Measurements from ENCODE around the gene SFXN3. TPM values are rescaled to one million over a fixed set of nuclear protein-coding genes. Genes with fewer than 3 reads are reported as not detected.

SFXN3 gene
- total and polyA plus RNA-seq, 10 of the 15 experiments (the other 5 are each of a cell fraction or from before 2014, with no cell fraction given), result 0.05 to 11.3 (median 1.2) TPM

GRCh38 chr10:101070098-101070497, 39.1 kb downstream of the SFXN3 start:
- no peak for DNase-seq (ENCODE audit: low read depth, low spot score)
- ChIA-PET SMC1A (ENCODE audit: uncharacterized antibody, unreplicated experiment) (interaction anchor here (0.6 to 4.3 kb wide), 4 partner anchors 9 to 27 kb away, joined by 3 to 36 read pairs (median 4); partner anchors contain the start of gene KAZALD1), CTCF (interaction anchor here (1.0 to 23.4 kb wide), 4 partner anchors 20 to 72 kb away, joined by 3 to 885 read pairs (median 16); partner anchors contain the start of gene KAZALD1), RAD21 (ENCODE audit: unreplicated experiment) (interaction anchor here (1.4 to 6.1 kb wide), 4 partner anchors 11 to 28 kb away, joined by 5 to 70 read pairs (median 17); no protein-coding TSS in a partner anchor), POLR2A (no interaction called here)
- H3K4me3 ChIP-seq, result no peak overlapping the region
- no peaks in the 10 kb centered on the region for H4K20me1 ChIP-seq (ENCODE audit: control insufficient read depth, insufficient read depth)
- no peak overlapping the region for H2AFZ ChIP-seq (ENCODE audit: control insufficient read depth, low read depth, low read length)
- H3K79me2 ChIP-seq (ENCODE audit: control insufficient read depth, insufficient read depth, low read length), result no peaks in the 10 kb centered on the region
- no peaks in the 10 kb centered on the region for H3K36me3 ChIP-seq (ENCODE audit: control insufficient read depth in 2 of 2, insufficient read depth in 2 of 2, low read length in 1 of 2)
- H3K27ac ChIP-seq (ENCODE audit: control insufficient read depth, insufficient read depth), result no peak overlapping the region
- intact Hi-C loops (cut with micrococcal nuclease; ENCODE audit: unreplicated experiment), result no loop called here
- H3K9ac ChIP-seq (ENCODE audit: control insufficient read depth, insufficient read depth, low read length), result no peak overlapping the region
- peaks cover 28% of the 10 kb centered on the region for H3K4me1 ChIP-seq (ENCODE audit: control insufficient read depth, insufficient read depth, low read length)
- 30% methylated on average over 3 of the region's 3 CpGs for WGBS (ENCODE audit: insufficient coverage, insufficient replicate concordance, low lambda C conversion rate, missing lambda C conversion rate)
- no peak for FAIRE-seq
- BruUV-seq (replicated peaks), result no TSS peak
- in situ Hi-C loops (cut with MboI), result no loop called here
- TF ChIP-seq POLR2AphosphoS2 (IDR thresholded peaks at IDR 0.05; ENCODE audit: low read depth, low read length) (no peak), HDAC6 (IDR thresholded peaks at IDR 0.05; ENCODE audit: unreplicated experiment) (no peak), SREBF2 (IDR thresholded peaks at IDR 0.05; ENCODE audit: low read length) (no peak), IRF5 (IDR thresholded peaks at IDR 0.05; ENCODE audit: borderline replicate concordance) (no peak), CBX5 (IDR thresholded peaks at IDR 0.05; ENCODE audit: low read depth) (no peak), YBX1 (IDR thresholded peaks at IDR 0.05) (no peak)
- no peaks in the 10 kb centered on the region for H3K9me3 ChIP-seq (replicated peaks; ENCODE audit: control insufficient read depth, insufficient read depth, low read length)
- H3K4me2 ChIP-seq (ENCODE audit: control insufficient read depth, insufficient read depth), result no peak overlapping the region
- no peak for ATAC-seq
- H3K27me3 ChIP-seq (replicated peaks in 1 of 2; ENCODE audit: control insufficient read depth in 2 of 2, insufficient read depth in 2 of 2, low read length in 1 of 2), result peaks cover 0 to 5% of the 10 kb centered on the region in 2 experiments; a peak in 3 of 4 replicates
